NOMO-1 treated with DMSO at 0.1 percent for 48 hours (cell line): ENCODE data around the gene CACNB4.
"Not testable (repeated sequence)": the region's sequence is repeated elsewhere in the genome, so short reads cannot be mapped to it uniquely, and the experiment has no call there.

Experiments used
- DNase-seq: peaks from one replicate; lab custom pipeline; 2025; ENCODE audit not compliant: unreplicated experiment; lab: John Stamatoyannopoulos, UW

CACNB4 gene

GRCh38 chr2:152098496-152099366 is at the start of gene CACNB4:
Gene CACNB4, minus strand, starts transcription at chr2:152099044.
- DNase-seq: no peak

GRCh38 chr2:152134488-152135280 is 35.8 kb upstream of the CACNB4 start:
- no peak for DNase-seq

- no peak for DNase-seq
Observed at GRCh38 chr2:152132306-152132705, 33.5 kb upstream of the CACNB4 start.

- DNase-seq: no peak
Observed at GRCh38 chr2:152127628-152128027, 28.8 kb upstream of the CACNB4 start.

- no peak for DNase-seq
Observed at GRCh38 chr2:152126664-152127063, 27.8 kb upstream of the CACNB4 start.

GRCh38 chr2:152122161-152122560 is 23.3 kb upstream of the CACNB4 start:
- DNase-seq: no peak

- DNase-seq: no peak
Observed at GRCh38 chr2:152120430-152120829, 21.6 kb upstream of the CACNB4 start.

- no peak for DNase-seq
Observed at GRCh38 chr2:152115952-152116351, 17.1 kb upstream of the CACNB4 start.

- no peak for DNase-seq
Observed at GRCh38 chr2:152114366-152114765, 15.5 kb upstream of the CACNB4 start.

GRCh38 chr2:152107140-152107539 is 8.3 kb upstream of the CACNB4 start:
- not testable (repeated sequence) for DNase-seq

GRCh38 chr2:152106464-152106863 is 7.6 kb upstream of the CACNB4 start:
- DNase-seq: no peak

GRCh38 chr2:152103271-152103670 is 4.4 kb upstream of the CACNB4 start:
- DNase-seq: no peak

- DNase-seq: no peak
Observed at GRCh38 chr2:152100961-152101360, 2.1 kb upstream of the CACNB4 start.

- peak; percentile 25 for DNase-seq
Observed at GRCh38 chr2:152099367-152100050, 665 bp upstream of the CACNB4 start.

- no peak for DNase-seq
Observed at GRCh38 chr2:152097801-152098495, 896 bp downstream of the CACNB4 start.

GRCh38 chr2:152097290-152097800 is 1.5 kb downstream of the CACNB4 start:
- no peak for DNase-seq

GRCh38 chr2:152095146-152095545 is 3.7 kb downstream of the CACNB4 start:
- no peak for DNase-seq

GRCh38 chr2:152094014-152094413 is 4.8 kb downstream of the CACNB4 start:
- no peak for DNase-seq

- DNase-seq: no peak
Observed at GRCh38 chr2:152093464-152093863, 5.4 kb downstream of the CACNB4 start.

- no peak for DNase-seq
Observed at GRCh38 chr2:152092095-152092494, 6.7 kb downstream of the CACNB4 start.

- DNase-seq: not testable (repeated sequence)
Observed at GRCh38 chr2:152090726-152091125, 8.1 kb downstream of the CACNB4 start.
